ENCODE results near the gene ZNF549.
"Not testable (repeated sequence)": the region's sequence is repeated elsewhere in the genome, so short reads cannot be mapped to it uniquely, and the experiment has no call there.

Gene ZNF549

DNA sequence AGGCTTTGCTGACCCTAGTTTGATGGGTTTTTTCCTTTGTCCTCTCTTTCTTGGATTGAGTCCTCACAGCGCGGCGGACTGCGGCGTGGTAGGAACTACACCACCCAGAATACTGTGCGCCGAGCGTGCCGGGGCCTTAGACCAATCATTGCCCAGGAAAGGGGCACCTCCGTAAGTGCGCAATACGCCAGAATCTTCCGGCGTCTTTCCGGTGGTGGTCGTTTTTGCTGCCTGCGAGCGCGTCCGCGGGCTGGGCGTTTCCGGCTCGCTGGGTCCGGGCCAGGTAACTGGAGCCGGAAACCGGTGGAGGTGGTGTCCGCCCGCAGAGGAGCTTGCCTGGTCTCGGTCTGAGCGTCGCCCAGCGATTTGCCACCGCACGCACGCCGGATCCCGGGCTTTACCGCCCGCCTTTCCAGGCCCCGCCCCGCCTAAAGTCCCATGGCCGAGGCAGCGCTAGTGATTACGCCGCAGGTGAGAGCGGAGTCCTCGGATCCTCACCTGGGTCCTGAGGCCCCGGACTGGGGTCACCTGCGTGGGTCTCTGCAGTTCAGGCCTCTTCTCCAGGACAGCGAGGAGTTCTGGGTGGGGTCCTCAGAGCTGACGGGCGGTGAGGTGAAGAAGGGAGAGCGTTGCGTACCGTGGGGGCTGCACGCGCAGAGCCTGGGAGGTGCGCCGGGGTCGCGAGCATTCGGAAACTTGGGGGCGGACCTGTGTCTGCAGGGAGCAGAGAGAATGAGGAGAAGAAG is at the start of gene ZNF549:
Gene ZNF549, plus strand, starts transcription at position 221 of the 746 bp plus-strand sequence. Its CDS starts 218 bp downstream, at position 439.
- peak; percentile 66 to 77 for DNase-seq (ENCODE audit: extremely low read depth in 1 of 2, low read depth in 1 of 2)

- DNase-seq (ENCODE audit: extremely low read depth in 1 of 2, low read depth in 1 of 2): peak; percentile 86 to 94
Measured at GRCh38 chr19:57487477-57488298, 39.5 kb upstream of the ZNF549 start, which contains the start of gene ZNF419. Gene ZNF419 (plus strand): TSS chr19:57487750. CDS start chr19:57487951, 201 bp downstream.

DNA sequence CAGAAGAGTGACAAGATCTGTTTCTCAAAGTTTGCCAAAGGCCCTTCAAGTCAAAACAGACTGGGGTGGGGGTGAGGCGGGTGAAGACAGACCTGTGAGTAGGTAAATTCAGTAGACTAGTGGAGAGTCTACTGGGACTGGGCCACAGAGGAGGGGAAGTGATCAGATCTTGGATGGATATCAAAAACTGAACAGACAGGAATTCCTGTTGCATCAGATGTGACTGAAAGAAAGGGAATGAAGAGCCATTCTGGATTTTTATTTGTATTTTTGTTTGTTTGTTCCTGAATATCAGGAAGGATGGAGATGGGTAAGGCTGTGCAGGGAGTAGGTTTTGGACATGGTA is 38.9 kb upstream of the ZNF549 start:
- DNase-seq (ENCODE audit: extremely low read depth in 1 of 2, low read depth in 1 of 2): not testable (repeated sequence)

- not testable (repeated sequence) for DNase-seq (ENCODE audit: extremely low read depth in 1 of 2, low read depth in 1 of 2)
Measured at GRCh38 chr19:57499332-57499679, 27.9 kb upstream of the ZNF549 start.

- DNase-seq (ENCODE audit: extremely low read depth in 1 of 2, low read depth in 1 of 2): peak; percentile 89 to 96
Measured at GRCh38 chr19:57499680-57500395, 27.3 kb upstream of the ZNF549 start, which contains the start of gene ZNF773. Gene ZNF773 (plus strand): TSS chr19:57499938. CDS start chr19:57500081, 143 bp downstream.

- not testable (repeated sequence) for DNase-seq (ENCODE audit: extremely low read depth in 1 of 2, low read depth in 1 of 2)
Measured at GRCh38 chr19:57500400-57500799, 26.8 kb upstream of the ZNF549 start.

DNA sequence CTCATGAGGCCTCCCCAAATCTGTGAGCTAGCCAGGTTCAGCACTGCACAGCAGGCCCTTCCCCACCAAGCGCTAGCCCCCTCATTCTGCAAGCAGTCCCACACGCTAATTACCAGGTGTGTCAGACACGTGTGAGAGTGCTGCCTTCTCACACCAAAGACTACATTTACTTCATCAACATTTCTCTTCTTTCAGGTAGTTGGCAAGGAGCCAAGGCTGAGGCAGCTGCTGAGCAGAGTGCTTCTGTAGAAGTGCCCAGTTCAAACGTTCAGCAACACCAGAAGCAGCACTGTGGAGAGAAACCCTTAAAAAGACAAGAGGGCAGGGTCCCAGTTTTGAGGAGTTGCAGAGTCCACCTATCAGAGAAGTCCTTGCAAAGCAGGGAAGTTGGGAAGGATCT is 21.0 kb upstream of the ZNF549 start:
- DNase-seq (ENCODE audit: extremely low read depth in 1 of 2, low read depth in 1 of 2): no peak

- no peak for DNase-seq (ENCODE audit: extremely low read depth in 1 of 2, low read depth in 1 of 2)
Measured at GRCh38 chr19:57511484-57511883, 15.7 kb upstream of the ZNF549 start.

DNA sequence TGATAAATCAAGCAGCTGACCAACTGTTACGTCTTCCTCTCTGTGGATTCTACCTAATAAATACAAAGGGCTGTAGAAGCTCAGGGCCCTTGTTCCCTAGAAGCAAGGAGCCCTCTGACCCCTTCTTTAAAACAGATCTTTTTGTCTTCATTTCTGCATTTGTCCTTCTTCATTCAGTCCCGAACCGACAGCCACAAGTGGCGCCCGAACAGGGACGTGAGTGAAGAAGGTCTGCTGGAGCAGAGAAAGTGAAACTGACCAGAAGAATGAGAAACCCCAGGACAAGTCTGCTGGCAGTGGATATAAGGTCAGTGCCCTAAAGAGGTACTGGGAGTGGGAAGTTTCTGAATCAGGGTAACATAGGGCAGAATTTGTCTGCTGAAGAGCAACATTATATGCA is 14.3 kb upstream of the ZNF549 start:
- DNase-seq (ENCODE audit: extremely low read depth in 1 of 2, low read depth in 1 of 2): no peak

GRCh38 chr19:57515255-57515654 is 11.9 kb upstream of the ZNF549 start:
- DNase-seq (ENCODE audit: extremely low read depth in 1 of 2, low read depth in 1 of 2): no peak

DNA sequence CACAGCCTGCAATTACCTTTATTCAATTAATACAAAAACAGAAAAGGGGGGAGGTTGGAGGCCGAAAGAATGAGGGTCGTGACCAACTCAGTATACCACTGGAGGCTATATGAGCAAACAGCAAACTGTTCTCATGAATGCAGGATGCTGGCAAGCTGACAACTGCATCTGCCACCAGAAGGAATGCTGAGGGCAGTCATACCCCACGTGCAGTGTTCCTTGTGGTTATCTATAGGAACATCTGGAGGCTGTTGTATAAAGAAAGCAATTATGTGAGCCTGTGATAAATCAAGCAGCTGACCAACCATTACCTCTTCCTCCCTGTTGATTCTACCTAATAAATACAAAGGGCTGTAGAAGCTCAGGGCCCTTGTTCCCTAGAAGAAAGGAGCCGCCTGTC is 9.1 kb upstream of the ZNF549 start:
- DNase-seq (ENCODE audit: extremely low read depth in 1 of 2, low read depth in 1 of 2): not testable (repeated sequence)

GRCh38 chr19:57537953-57538547 is 10.9 kb downstream of the ZNF549 start:
- DNase-seq (ENCODE audit: extremely low read depth in 1 of 2, low read depth in 1 of 2): no peak

DNA sequence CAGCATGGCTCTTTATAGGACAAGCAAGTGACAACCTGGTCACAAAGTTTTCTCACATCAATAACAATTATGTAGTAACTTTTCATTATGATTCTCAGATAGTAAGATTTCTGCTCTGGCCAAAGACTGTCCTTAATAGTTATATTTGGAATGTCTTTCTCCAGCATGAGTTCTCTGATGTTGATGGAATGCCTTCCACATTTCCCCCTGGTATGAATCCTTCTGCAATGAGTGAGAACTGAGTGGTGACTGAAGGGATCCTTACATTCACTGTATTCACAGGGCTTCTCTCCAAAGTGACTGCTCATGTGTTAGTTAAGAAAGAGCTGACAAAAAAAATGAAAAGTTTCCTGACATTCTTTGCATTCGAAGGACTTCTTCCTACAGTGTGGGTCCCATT is 19.4 kb downstream of the ZNF549 start:
- no peak for DNase-seq (ENCODE audit: extremely low read depth in 1 of 2, low read depth in 1 of 2)

DNA sequence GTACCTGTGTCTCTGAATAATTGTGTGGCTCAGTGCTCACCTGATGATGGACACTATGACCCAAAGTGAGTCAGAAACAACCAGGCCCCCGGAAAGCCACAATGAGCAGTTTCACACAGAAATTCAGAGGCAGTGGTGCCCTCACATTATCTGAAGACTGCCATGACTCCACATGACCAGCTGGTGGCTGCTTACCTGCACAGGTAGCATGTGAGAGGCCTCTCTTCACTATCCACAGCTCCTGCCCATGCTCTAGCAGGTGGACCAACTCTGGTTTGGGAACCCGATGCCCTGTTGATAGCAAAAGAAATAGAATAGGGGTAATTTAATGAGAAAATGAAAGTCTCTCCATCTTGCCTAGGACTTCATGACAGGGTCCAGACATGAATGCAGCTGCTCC is 25.3 kb downstream of the ZNF549 start:
- DNase-seq (ENCODE audit: extremely low read depth in 1 of 2, low read depth in 1 of 2): no peak

- DNase-seq (ENCODE audit: extremely low read depth in 1 of 2, low read depth in 1 of 2): no peak
Measured at GRCh38 chr19:57557659-57558058, 30.5 kb downstream of the ZNF549 start.

- no peak for DNase-seq (ENCODE audit: extremely low read depth in 1 of 2, low read depth in 1 of 2)
Measured at GRCh38 chr19:57558525-57558924, 31.4 kb downstream of the ZNF549 start.

GRCh38 chr19:57559008-57559403 is 31.9 kb downstream of the ZNF549 start:
- DNase-seq (ENCODE audit: extremely low read depth in 1 of 2, low read depth in 1 of 2): no peak

GRCh38 chr19:57559404-57560025 is 32.4 kb downstream of the ZNF549 start, which contains the start of gene ZNF550:
Gene ZNF550 (minus strand): TSS chr19:57559863. CDS start chr19:57559682, 181 bp downstream.
- DNase-seq (ENCODE audit: extremely low read depth in 1 of 2, low read depth in 1 of 2): peak; percentile 60 to 78

DNA sequence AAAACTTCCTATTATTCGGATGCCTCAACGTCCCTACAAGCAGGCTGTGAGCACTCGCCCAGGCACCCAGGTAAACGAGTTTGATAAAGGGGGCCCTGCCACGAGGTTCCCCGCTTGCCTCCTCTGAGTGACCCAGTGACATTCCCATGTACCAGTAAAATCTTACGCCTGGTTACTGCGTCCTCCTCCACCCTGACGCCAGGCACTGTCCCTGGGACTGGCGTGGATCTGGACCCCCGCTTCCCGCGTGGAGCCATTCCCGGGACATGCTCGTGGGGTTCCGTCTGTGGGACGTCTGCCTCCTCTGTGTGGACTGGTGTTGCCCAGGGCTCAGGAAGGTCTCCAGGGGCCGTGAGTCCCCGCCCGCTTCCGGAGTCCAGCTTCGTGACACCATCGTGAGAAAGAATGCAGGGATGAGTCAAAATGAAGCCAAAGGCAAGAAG is 32.9 kb downstream of the ZNF549 start:
- no peak for DNase-seq (ENCODE audit: extremely low read depth in 1 of 2, low read depth in 1 of 2)

DNA sequence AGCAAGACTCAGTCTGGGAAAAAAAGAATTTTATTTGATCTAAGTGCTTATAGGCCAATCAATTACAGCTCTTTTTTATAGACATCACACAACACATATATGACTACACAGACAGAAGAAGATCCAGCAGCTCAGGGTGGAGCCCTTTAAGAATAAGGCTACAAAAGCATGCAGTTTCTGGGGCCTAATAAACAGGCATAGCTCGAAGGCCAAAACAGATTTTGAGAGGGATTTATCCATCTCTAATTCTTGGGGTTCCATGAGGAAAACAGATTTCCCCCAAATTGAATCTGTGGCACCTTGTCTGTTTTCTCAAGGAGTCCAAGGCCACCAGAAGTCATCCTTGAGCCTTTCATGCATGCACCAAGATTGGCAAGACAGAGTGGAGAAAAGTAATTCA is 36.4 kb downstream of the ZNF549 start:
- no peak for DNase-seq (ENCODE audit: extremely low read depth in 1 of 2, low read depth in 1 of 2)
